NCI-H345 treated with DMSO at 0.1 percent for 48 hours (cell line): ENCODE measurements around the gene KICS2.
"Not testable (repeated sequence)": the region's sequence is repeated elsewhere in the genome, so short reads cannot be mapped to it uniquely, and the experiment has no call there.

Experiments
- DNase-seq: peaks from one replicate; lab custom pipeline; 2025; ENCODE audit not compliant: unreplicated experiment; lab: John Stamatoyannopoulos, UW

The KICS2 gene

GRCh38 chr12:64217643-64218042 lies 4.5 kb downstream of the KICS2 start:
- not testable (repeated sequence) for DNase-seq

- no peak for DNase-seq
Measured at GRCh38 chr12:64216239-64216638, 5.9 kb downstream of the KICS2 start.

GRCh38 chr12:64212119-64212746 lies 9.9 kb downstream of the KICS2 start:
- DNase-seq = no peak

GRCh38 chr12:64207453-64207852 lies 14.6 kb downstream of the KICS2 start:
- DNase-seq = no peak

GRCh38 chr12:64205542-64205941 lies 16.6 kb downstream of the KICS2 start:
- no peak for DNase-seq

- DNase-seq = no peak
Measured at GRCh38 chr12:64203775-64204174, 18.3 kb downstream of the KICS2 start.

GRCh38 chr12:64203036-64203435 lies 19.1 kb downstream of the KICS2 start:
- DNase-seq = no peak

- DNase-seq = not testable (repeated sequence)
Measured at GRCh38 chr12:64195841-64196240, 26.3 kb downstream of the KICS2 start.

- DNase-seq = no peak
Measured at GRCh38 chr12:64194333-64195149, 27.6 kb downstream of the KICS2 start.

- DNase-seq = no peak
Measured at GRCh38 chr12:64193931-64194330, 28.2 kb downstream of the KICS2 start.

- no peak for DNase-seq
Measured at GRCh38 chr12:64192644-64193444, 29.3 kb downstream of the KICS2 start.

GRCh38 chr12:64190140-64190539 lies 32.0 kb downstream of the KICS2 start:
- no peak for DNase-seq

GRCh38 chr12:64189530-64189929 lies 32.6 kb downstream of the KICS2 start:
- no peak for DNase-seq

GRCh38 chr12:64187794-64188193 lies 34.3 kb downstream of the KICS2 start:
- no peak for DNase-seq

- no peak for DNase-seq
Measured at GRCh38 chr12:64187370-64187769, 34.7 kb downstream of the KICS2 start.

- no peak for DNase-seq
Measured at GRCh38 chr12:64186789-64187188, 35.3 kb downstream of the KICS2 start.

- no peak for DNase-seq
Measured at GRCh38 chr12:64184216-64184615, 37.9 kb downstream of the KICS2 start.

- peak; percentile 38 for DNase-seq
Measured at GRCh38 chr12:64181430-64182291, 40.4 kb downstream of the KICS2 start.

GRCh38 chr12:64180951-64181350 lies 41.1 kb downstream of the KICS2 start:
- DNase-seq = no peak

- DNase-seq = no peak
Measured at GRCh38 chr12:64178122-64178521, 44.0 kb downstream of the KICS2 start.

- DNase-seq = no peak
Measured at GRCh38 chr12:64177001-64177400, 45.1 kb downstream of the KICS2 start.
